LNCAP (cell line): Measurements from ENCODE around the gene TRMT5.

Source experiments
- CTCF ChIP-seq: fragments of 450-650 bp; IDR thresholded peaks from 2 replicates; pipeline ENCODE4 v1.5.1; 2017; ENCODE audit warnings: mild to moderate bottlenecking

Gene TRMT5

GRCh38 chr14:60974090-60974651 lies 6.7 kb downstream of the TRMT5 start:
- TF ChIP-seq CTCF, result no peak

- TF ChIP-seq CTCF, result no peak
Measured at GRCh38 chr14:60973070-60973469, 7.8 kb downstream of the TRMT5 start.

- no peak for TF ChIP-seq CTCF
Measured at GRCh38 chr14:60972295-60972694, 8.6 kb downstream of the TRMT5 start.

- no peak for TF ChIP-seq CTCF
Measured at GRCh38 chr14:60971271-60971670, 9.6 kb downstream of the TRMT5 start.

- TF ChIP-seq CTCF, result no peak
Measured at GRCh38 chr14:60970146-60970545, 10.7 kb downstream of the TRMT5 start.

- no peak for TF ChIP-seq CTCF
Measured at GRCh38 chr14:60968671-60969070, 12.2 kb downstream of the TRMT5 start.

- no peak for TF ChIP-seq CTCF
Measured at GRCh38 chr14:60968099-60968498, 12.8 kb downstream of the TRMT5 start.

- no peak for TF ChIP-seq CTCF
Measured at GRCh38 chr14:60965402-60965801, 15.5 kb downstream of the TRMT5 start.
